CD4-positive, alpha-beta T cell treated with Interleukin-21 for 1 hour (primary cell): Measurements from ENCODE around the gene IGFBP1.

Source experiments
- DNase-seq: peaks from one replicate; pipeline ENCODE4 v3.0.0-alpha.2; 2020

The IGFBP1 gene

DNA sequence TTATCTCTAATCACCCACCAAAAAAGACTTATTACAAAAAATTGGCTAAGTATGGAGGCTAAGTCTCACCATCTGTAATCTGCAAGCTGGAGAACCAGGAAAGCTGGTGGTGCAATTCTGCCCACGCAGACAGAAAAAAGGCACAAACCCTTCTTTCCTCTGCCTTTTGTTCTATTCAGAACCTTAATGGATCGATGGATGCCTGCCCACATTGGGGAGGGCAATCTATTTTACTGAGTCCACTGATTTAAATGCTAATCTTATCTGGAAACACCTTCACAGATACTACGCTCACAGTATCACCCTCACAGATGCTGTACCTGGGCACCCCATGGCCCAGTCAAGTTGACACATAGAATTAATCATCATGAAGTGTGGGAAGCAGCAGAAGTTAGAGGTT is 22.6 kb downstream of the IGFBP1 start:
- DNase-seq: no peak

DNA sequence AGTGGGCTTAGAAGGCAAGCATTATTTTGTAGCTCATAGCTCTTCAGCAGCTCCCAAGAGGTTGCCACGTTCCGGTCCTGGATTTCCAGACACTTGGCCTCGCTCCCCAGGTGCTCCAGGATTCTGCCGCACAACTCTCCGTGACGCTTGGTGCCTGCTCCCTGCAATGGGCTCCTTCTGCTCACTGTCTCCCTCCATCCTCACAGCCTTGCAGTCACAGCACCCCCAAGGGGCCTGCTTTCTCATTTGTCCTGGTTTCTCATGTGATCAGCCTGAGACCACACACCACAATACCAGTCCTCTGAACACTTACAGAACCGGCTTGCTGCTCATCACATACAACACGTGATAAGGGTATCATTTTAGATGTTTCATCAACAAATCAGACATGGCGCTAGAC is 23.0 kb downstream of the IGFBP1 start:
- no peak for DNase-seq

DNA sequence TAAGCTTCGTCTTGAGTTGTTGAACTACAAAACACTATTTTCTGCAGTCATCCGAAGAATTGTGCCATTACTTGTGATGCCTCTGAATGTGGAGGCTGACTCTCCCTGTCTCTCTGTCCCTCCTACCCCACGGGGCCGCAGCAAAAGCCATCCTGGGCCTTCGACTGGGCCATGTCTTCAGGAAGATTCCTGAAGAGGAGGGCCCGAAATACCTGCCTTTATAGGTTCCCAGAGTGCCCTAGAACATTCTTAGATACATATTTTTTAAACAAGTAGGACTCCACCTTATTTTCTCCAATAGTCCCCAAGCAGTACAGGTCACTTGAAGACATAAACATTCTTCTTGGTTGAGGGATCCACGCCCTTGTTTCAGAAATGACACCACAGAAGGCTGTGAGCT is 24.7 kb downstream of the IGFBP1 start:
- no peak for DNase-seq

DNA sequence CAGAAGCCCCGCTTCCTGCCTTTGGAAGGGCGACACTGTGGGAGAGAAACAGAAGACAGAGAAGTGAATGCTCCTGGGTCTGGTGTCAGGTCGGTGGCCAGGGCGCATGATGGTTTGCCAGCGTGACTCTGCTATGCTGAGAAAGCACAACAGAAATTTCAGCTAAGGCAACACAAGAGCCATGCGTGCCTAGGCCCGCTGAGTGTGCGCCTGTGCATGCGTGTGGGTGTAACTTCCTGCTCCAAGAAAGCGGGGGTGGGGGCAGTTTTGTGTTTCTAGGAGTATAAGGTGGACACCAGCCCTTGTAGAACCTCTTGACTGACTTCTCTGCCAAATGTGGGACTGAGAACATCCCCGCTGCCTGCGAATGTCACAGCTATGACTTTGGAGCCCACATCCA is 26.6 kb downstream of the IGFBP1 start:
- no peak for DNase-seq

DNA sequence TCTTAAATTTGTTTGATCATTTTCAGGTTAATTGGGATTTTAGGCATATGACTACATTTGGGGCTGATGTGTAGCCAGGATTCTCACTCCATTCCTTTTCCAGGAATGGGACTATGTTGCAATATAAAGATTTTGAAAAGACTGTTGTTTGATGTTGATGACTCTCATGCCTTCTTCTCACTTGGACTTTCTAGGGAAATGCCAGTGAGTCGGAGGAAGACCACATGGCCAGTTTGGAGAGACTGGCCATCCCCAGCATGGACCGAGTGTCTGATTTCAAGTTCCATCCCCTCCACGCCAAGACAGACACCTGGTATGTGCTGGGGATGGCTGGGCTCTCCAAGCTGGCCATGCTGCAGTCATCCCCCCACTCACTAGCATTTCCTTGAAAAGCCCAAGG is 27.3 kb downstream of the IGFBP1 start:
- DNase-seq: no peak

DNA sequence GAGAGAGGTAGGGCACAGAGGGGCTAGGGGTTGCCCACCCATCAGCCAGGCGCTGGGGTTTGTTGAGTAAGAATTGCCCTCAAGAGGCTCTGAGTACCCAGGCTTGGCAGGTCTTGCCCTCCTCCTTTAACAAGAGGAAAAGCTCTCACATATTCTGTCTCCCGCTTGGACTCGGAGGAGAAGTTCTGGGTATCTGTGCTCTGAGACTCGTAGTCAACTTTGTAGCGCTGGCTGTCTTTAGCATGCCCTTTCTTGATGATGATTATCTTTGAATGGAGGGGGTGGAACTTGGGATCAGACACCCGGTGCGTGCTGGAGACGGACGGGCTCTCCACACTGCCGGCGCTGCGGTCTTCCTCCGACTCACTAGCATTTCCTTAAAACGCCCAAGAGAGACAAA is 28.8 kb downstream of the IGFBP1 start:
- no peak for DNase-seq

DNA sequence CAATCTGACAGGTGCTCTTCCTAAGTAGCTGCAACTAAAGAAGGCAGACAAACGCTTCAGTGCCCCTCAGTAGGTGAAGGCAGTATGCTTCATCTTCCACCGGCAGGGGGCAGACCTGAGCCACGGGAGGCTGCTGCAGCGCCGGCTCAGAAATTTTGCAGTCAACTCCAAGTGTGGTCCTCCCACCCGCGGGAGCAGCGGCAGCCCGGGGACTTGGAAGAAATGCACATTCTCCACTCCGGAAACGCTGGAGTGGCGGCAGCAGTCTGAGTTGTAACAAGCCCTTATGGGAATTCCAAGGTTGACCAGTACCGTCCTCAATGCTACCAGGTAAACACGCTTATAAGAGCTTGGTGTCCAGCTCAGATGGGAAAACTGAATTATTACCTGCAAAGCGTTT is 29.4 kb downstream of the IGFBP1 start:
- DNase-seq: peak; percentile 67

DNA sequence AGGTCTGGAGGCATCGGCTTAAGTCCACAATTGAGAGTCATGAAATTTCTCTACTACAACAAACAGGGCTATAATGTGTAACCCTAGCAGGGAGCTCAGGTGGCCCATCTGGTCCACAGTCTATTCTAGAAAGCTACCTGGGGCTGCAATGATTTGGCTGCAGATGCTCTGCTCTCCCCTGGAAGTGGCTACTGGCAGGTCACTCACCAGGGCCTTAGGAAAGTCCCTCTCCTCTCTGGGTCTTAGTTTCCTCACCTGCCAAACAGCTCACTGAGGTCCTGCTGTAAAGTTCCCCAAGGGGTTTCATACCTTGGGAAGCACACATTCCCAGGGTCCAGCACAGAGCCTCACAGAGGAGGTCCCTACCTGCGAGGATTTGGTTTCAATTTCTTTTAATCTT is 30.3 kb downstream of the IGFBP1 start:
- no peak for DNase-seq

DNA sequence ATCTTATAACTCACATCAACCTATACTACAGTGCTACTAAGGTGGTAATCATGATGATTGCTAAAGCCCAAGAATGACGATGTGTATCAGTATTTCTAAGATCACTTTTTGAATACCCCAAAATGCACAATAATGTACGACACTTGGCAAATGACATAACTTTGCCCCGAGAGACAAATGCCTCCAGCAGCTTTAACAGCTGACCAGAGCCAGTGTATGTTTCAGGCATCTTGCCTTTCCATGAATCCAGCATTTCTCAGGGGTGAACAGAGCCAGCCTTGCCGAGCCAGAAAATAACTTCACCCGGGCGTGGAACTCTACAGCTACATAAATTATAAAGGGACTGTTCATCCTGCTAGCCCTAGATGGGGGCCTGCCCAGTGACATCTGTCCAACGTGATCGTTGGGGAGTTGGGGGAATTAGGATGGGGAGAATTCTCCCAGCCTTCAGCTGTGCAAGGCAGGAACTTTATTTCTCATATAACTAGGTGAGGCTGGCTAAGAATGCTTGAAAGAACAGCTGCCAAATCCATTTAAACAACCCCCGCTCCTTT is 31.0 kb downstream of the IGFBP1 start:
- no peak for DNase-seq

DNA sequence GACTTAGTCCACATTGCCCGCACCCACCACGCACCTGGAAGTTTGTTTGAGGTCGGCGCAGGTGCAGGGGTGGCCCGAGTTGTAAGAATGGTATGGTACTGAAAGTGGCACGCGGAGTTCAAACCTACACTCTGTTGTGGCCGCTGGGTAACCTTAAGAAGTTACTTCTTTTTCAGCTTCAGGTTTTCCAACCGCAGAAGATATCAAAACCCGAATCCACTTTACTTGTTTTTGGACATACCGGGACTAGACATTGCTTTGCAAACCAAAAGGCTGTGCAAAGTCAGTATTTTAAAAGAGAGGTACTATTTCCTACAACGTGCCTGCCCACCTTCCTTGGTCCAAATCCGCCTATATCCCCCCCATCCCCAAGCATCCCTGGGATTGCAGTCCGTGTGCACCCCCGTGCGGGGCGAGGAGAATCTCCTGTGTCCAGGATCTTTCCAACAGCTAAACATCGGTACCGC is 31.7 kb downstream of the IGFBP1 start:
- DNase-seq: no peak

DNA sequence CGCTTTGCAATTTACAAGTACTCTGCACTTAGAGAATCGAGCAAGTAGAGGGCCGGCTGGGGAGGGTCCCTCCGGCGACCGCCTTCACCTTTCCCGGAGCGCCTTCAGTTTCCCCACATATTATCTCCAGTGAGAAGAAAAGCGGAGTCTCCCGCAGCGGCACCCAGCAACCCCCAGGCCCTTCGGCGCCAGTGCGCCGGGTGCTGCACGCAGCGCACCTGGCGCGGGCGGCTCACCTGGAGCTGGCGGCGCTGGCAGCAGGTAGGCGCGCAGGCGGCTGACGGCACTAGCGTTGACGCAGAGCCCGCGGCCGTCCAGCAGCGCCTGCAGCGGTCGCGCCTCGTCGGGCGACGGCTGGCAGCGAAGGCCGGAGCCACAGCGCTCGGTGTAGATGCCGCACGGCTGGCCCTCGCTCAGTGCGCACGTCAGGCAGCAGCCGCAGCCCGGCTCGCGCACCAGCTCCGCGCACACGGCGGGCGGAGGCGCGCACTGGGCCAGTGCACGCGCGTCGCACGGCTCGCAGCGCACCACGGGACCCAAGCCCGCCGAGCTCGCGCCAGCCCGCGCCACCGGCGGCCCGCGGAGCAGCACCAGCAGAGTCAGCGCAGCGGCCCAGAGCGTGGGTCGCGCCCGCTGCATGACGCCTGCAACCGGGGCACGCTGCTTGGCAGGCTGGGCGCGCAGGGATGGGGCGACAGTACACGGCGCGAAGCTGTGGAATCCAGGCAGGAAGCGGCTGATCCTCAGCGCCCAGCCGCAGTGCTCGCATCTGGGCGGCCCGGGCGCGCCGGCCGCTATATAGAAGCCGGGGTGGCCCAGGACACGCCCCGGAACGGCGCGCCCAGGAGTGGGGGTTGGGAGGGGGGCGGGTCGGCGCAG is 32.5 kb downstream of the IGFBP1 start, which contains the start of gene IGFBP3:
IGFBP3 (minus strand) TSS at position 771 of the 879 bp plus-strand sequence; CDS start at position 639, 132 bp downstream.
- DNase-seq: peak; percentile 50

DNA sequence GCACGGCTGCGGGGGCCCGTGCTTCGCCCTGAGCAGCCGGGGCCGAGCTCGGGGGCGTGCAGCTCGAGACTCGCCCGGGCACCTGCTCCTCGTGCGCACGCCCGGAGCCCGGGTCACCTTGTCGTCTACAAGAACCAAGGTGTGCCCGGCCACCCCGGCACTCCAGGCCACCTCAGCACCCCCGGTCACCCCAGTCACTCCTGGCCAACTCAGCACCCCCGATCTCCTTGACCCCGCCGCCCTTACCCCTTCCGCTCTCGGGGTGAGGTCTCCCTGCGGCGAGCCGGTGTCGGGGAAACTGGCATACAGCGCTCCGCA is 33.1 kb downstream of the IGFBP1 start:
- DNase-seq: no peak

DNA sequence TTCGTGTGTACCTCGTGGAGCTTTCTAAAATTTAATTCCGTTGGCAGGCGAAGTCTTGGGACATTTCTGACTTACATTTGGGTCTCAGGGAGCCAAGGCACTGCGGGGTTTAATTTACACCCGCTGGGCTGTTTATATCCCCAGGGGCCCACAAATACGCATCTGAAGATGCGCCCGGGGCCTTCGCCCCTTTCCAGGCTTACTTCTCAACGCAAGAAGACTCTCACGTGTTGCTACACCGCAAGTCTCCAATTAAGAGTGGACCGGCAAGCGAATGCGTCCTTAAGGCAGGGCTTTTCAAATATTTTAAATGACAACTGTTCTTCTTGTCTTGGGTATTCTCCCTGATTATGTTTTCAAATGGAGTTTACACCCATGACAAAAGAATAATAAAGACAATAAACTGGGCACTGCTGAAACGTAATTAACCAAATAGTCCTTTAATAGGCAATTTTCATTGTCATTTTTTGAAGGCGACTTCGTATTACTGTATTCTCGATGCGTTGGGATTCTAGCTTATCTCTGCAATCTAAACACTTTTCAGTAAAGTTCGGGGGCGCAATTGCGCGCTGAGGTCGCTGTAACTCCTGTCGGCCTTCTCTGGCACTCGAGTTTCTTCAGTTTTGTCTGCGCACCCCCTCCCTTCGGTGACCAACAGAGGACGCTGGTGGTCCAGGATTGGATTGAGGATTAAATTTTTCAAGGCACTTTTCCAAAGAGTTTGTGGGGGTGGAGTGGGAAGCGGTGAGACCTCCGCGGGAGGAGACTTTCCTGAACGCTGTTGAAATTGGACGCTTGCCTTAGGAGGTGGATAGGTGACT is 33.6 kb downstream of the IGFBP1 start:
- DNase-seq: peak; percentile 43

DNA sequence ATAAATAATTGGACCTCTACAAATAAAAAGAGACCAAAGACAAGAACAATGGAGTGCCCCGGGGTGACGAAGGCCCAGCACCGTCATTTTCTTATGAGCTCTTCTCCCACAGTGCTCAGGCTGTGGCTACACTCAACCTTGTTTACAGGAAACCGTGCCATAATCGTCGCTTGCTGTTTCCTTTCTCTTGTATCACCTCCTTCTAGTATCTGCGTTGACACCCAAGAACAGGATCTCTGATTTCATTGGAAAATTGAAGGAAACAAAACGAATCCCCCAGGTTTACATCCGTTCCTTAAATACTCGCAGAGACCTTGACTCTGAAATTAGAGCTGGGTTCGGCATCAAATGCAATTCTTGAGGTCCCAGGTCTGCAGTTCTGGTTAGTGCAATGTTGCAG is 34.5 kb downstream of the IGFBP1 start:
- peak; percentile 34 for DNase-seq

DNA sequence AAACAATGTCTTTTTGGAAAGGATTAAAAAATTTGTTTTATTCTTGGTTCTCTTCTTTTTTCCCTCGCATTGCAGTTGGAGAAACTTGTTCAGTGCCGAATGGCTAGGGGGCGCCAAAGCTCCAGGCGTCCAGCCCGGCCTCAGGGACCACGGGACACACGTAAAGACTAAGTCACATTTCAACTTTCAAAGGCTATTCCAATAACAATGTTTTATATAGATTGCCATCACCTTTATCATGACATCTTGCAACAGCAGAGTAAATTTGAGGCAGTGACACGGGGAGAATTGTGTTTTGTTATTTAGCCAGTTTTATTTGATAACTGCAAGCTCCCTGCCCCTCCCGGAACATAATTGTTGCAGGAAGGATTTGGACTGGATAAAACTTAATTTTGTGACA is 35.0 kb downstream of the IGFBP1 start:
- DNase-seq: peak; percentile 58

DNA sequence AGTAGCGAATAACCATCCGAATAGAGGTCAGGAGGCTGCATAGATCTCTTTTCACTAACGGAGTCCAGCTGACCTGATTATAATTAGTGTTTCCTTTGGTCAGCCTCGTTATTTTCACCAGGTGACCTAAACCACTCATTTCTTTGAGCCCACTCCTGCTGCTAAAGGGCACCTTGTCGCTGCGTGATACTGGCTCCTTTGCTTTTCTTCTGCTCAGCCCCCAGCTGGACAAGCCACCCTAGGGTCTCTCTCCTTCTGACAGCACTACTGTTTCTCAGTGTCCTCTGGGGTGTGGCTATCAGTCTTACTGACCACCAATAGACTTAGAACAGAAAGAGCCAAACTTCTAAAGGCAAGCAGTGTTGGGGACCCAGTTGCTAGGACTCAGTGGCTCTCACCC is 35.5 kb downstream of the IGFBP1 start:
- no peak for DNase-seq

DNA sequence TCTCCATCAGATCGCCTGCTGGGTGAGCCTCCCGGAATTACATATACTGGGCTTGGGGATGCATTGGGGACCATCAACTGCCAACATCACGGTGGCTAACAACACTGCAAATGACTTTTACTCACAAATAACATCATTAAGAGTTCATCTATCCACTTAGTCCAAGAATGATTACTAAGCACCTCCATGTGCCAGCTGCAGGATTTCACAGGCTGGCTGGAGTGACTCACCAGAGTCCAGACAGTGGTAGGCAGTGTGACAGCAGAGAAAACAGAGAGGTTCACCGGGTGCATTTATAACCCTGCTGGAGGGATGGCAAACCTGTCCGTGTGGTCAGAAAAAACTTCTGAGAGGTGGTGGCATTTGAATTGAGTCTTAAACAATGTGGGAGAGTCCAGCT is 36.0 kb downstream of the IGFBP1 start:
- DNase-seq: no peak

DNA sequence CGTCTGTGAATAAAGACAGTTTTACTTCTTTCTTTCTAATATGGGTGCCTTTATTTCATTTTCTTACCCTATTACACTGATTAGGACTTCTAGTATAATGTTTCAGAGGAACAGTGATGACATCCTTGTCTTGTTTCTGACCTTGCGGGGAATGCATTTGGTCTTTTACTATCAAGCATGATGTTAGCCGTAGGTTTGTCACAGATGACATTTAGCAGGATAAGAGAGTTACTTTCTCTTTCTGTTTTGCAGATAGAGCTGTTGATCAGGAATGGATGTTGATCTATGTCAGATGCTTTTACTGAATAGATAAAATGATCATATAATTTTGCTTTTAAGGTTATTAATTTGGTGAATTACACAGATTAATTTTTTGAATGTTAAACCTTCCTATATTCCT is 39.4 kb downstream of the IGFBP1 start:
- DNase-seq: no peak

DNA sequence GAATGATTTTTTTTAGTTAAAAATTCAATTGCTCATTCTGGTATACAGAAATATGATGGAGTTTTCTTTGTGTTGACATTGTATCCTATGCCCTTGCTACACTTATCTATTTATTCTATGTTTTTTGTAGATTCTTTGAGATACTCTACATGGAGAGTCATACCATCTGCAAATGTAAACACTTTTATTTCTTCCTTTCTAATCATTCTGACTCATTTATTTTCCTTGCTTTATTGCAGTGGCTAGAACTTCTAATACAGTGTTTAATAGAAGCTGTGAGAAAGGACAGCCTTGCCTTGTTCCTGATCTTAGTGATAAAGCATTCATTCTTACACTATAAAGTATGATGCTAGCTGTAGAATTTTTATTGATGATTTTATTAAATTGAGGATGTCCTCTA is 42.7 kb downstream of the IGFBP1 start:
- no peak for DNase-seq

DNA sequence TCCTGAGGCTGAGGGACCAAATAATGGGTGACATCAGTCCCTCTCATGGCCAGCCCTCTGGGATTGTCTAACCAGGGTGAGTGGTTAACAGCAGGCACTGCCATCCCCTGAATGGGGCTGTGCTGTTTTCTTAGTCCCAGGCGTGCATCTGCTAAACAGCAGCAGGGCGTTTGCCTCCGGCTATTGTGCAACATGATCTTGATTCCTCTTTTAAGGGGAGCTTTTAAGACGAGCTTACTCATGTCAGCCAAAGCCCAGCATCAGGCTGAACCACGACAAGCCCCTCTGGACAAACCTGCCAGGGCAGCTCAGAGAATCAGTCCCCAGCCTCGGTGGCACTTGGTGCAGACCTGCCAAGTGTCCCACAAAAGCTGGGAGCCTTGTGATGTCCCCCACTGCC is 49.0 kb downstream of the IGFBP1 start:
- DNase-seq: no peak

DNA sequence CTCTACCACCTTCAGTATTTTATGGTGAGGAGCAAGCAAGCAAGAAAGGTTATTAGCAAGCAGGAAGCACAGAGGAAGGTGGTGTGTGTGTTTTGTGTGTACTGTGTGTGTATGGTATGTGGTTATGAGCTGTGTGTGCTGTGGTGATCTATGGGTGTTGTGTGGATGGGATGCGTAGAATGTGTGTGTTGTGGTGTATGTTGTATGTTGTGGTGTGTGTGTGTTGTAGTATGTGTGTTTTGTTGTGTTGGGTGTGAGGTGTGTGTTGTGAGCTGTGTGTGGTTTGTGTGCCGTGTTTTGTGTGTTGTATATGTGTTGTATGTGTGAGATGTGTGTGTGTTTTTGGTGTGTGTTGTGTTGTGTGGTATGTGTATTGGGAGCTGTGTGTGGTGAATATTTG is 49.6 kb downstream of the IGFBP1 start:
- no peak for DNase-seq

DNA sequence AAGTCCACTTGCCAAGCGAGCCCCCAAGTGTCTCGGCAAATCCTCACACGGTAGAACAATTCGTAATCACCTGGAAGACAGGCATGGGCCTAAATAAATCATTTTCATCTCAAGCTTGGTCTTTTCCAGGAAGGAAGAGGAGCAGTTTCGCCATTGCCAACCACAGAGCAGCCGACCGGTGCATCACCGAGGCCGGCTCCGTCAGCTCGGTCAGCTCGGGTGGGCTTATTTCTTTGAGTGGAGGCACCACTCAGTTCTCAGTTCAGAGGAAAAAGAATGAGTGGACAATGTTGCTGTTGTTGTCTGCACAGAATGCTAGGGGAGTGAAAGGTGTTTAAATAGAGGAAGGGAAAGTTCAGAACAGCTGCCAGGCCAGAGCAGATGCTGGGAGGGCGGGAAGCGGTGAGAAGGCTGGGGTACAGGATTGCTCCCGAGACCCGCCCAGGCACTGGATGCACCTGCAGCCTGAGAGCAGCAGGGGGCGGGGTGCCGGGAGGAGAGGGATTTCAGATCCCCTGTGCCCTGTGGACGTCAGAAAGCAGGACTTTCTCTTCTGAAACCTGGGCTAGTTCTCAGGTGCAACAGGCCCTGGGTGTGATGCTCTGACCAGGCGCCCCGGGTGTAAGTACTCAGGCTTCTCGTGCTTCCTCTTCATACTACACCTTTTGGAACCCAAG is 50.5 kb downstream of the IGFBP1 start:
- DNase-seq: no peak

DNA sequence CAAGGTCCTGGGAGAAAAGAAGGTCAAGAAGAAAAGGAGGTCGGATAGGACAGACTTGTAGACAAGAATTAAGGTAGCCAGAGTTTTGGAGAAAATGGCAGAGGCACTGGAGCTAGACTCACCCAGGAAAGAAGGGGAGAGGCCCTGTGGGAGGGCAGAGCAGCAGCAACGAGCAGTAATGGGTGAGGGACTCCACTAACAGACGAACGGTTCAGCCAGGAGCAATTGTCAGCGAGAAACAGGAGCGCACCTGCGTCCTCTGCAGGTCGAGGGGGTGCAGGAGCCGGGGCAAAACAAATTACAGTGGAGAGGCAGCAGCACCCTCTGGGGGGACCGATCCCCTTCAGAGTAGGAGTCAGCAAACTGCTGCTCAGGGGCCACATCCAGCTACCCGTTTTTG is 51.3 kb downstream of the IGFBP1 start:
- DNase-seq: no peak
